GM21723 (cell line): ENCODE measurements around the gene POLQ.
A peak's percentile ranks its signal among the peaks of the same experiment; 100 is the strongest.
"Not testable (repeated sequence)": the region's sequence is repeated elsewhere in the genome, so short reads cannot be mapped to it uniquely, and the experiment has no call there.

ENCODE experiments used
- ATAC-seq: cut with Tn5 transposase; IDR thresholded peaks from one replicate; pipeline ENCODE4 v1.9.1; 2021; ENCODE audit warnings: mild to moderate bottlenecking, moderate library complexity; ENCODE audit not compliant: unreplicated experiment

Gene POLQ

GRCh38 chr3:121545574-121546455 is at the start of gene POLQ:
TSS of gene POLQ (minus strand) at chr3:121545988. CDS start at chr3:121545877, 111 bp downstream.
- ATAC-seq = peak; percentile 76

DNA sequence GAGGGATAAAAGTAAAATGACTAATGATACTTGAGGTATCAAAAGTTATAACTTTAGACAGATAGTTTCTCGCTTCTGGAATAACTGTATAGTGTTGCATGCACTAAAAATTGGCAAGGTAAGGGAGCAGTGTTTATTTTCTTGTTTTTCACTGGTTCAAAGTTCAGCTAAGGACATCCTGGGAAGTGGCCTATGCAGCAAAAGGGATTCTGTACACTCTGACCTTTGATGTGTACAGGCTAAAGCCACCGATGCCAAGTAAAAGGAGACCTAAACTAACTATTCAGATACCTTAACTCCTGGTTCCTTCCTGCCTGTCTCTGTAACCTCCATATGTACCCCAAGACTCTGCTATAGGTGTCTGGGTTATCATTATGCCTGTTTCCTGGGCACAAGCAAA is 49.1 kb upstream of the POLQ start:
- no peak for ATAC-seq

- ATAC-seq = not testable (repeated sequence)
Observed at GRCh38 chr3:121593806-121594205, 48.0 kb upstream of the POLQ start.

DNA sequence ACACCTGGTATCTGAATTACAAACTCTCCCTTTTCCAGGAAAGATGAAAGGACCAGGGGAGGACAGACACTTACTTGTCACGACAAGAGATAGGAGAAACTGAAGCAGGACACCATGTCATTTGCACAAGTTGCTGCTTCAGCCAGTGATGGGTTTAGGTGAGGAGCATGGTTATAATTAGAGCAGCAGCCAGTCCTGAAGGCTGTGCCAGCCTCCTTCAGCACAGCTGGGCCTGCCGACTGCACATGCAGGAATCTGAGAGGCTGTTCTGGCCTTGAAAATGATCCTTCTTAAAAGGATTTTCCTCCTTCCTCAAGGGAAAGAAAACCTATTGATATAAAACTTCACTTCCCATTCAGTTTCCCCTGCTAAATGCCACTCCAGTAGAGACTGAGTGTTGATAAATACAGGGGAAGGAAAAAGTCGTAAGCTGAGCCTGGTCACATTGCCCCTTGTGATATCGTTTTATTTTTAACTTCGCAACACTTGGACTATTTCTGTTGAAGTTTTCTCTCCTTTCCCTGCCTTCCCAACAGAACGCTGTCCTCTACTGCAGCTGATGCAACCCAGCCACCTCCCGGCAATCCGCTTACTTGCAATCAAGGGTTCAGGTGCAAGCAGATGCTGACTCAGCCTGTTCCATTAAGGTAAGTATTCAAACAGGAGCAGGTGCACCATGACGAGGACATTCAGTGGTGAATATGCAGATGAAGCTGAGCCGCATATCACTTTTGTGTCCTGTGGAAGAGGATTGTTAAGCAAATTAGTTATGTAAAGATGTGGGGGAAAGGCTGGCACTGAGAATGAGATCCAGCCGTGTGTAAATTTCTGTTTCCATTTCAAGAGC is 47.3 kb upstream of the POLQ start, which contains the start of gene FBXO40:
FBXO40 (plus strand) TSS at position 524 of the 847 bp plus-strand sequence. CDS start 27,197 bp downstream, outside the sequence.
- ATAC-seq = no peak

GRCh38 chr3:121584418-121584817 is 38.6 kb upstream of the POLQ start:
- ATAC-seq = no peak

GRCh38 chr3:121581691-121582090 is 35.9 kb upstream of the POLQ start:
- ATAC-seq = no peak

DNA sequence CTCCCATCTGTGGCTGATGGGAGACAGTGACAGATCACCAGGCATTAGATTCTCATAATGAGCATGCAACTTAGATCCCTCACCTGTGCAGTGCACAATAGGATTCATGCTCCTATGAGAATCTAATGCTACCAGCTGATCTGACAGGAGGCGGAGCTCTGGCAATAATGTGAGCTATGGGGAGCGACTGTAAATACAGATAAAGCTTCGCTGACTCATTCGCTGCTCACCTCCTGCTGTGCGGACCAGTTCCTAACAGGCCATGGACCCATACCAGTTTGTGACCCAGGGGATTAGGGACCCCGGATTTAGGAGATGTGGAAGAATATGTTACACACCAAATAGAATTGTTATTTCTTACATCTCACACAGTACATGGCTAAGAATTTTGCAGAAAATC is 28.7 kb upstream of the POLQ start:
- no peak for ATAC-seq

DNA sequence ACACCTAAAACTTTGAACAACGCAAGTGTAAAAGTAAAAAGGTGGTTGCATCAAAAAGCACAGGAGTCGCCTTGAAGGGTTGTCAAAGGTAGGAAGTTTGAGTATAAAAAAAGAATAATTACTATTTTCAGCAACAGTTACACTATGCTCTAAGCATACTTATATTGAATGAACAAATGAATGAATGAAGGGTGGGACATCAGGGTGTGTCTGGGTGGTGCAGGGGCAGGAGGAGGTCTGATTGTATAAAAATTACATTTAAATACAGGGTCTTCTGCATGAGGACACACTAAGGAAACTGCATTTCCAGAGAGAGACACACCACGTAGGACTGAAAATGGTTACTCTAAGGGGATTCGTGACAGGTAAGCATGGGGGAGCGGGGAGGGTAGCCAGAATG is 21.9 kb upstream of the POLQ start, which contains the start of gene ARGFX:
ARGFX (plus strand) TSS at position 301 of the 400 bp plus-strand sequence. CDS start 2,765 bp downstream, outside the sequence.
- ATAC-seq = no peak

GRCh38 chr3:121566773-121567172 is 21.0 kb upstream of the POLQ start:
- ATAC-seq = no peak

DNA sequence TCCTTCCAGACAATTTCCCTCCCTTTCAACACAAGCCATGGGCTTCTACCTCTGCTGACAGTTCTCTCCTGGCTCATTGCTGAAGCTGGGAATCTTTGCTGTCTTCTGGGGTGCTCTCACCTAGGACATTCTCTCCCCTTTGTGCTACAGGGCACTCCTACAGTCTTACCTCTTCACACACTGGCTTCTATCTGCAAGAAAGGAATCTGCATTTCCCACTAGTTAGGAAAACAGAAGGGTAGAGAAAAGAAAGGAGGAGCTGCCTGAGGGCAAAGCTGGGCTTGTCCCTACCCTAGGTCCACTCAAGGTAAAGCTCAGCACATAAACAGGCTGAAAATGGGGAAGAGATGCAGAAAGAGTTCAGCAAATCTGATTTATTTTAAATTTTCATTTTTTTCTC is 16.4 kb upstream of the POLQ start:
- ATAC-seq = no peak

DNA sequence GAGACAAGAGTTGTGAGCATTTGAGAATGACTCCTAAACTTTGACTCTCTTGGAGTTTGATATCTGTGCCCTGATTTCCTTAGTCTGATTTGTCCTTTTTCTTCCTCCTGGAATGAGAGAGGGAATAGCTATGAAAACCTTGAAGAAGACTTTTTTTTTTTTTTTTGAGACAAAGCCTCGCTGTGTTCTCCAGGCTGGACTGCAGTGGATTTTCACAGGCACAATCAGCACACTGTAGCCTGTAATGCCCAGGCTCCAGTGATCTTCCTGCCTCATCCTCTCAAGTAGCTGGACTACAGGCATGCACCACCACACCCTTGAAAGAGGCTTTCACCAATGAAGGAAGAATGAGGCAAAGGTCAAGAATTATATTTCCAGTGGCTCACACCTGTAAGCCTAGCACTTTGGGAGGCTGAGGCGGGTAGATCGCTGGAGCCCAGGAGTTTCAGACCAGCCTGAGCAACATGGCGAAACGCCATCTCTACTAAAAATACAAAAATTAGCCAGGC is 11.7 kb upstream of the POLQ start:
- ATAC-seq = no peak

DNA sequence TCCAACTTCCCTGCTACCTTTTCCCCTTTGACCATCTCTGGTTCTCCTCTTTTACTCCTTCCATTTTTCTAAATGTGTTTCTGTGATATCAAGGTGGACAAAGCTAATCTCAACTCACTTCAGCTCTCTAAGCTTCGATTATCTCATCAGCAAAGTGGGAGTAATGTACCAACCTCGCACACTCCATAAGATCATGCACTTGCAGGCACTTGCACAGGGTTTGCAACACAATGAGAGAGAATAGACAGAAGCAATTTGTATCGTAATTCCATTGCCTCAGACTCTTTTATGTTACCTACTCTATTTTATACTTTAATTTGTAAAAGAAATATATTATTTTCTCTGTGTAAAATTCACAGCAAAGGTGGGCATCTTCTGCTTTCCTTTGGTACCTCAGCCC is 7.0 kb upstream of the POLQ start:
- ATAC-seq = no peak

DNA sequence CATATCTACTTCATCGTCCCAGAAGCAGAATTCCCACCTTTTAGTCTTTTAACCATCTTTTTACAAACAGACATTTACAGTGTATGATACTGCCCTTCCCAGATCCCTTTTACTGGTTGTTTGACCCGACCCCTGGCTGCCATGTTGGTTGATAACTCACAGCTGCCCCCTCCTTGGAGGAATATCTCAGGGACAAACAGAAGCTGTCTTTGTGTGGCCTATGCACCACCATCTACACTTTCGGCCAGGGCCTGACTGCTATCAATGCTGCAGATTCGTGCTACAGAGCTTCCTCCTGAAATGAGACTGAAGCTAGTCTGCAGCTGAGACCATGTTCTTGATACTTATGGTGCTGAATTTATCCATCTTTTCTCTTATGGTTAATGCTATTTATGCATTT is 6.6 kb upstream of the POLQ start:
- no peak for ATAC-seq

- ATAC-seq = no peak
Observed at GRCh38 chr3:121545049-121545573, 677 bp downstream of the POLQ start.

DNA sequence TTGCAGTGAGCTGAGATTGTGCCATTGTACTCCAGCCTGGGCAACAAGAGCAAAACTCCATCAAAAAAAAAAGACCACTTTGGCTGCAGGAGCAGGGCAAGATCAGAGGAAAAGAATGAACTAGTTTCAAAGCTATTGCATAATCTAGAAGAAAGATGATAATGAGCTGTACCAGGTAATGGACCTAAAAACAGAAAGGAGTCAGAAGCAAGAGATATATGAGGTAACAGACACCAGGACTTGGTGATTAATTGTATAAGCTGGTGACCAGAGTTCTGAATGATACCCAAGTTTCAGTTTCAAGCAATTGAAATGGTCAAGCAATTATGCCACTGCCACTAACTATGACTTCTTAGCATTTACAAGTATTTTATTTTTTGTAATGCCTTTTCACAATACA is 2.9 kb downstream of the POLQ start:
- no peak for ATAC-seq

DNA sequence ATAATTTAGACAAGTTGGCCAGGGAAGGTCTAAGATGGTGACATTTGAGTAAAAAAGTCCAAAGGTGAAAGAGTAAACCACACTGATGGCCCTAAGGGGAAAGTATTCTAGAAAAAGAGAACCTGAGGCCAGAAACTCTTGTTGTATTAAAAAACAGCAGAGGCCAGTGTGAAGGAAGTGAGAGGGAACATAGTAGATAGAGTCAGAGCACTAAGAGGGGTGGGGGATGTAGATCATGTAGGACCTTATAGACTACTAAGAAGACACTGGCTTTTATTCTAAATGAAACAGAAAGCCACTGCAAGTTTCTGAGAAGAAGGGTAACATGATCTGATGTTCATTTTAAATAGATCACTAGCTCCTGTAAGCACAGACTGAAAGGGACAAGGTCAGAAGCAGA is 14.5 kb downstream of the POLQ start:
- ATAC-seq = no peak

DNA sequence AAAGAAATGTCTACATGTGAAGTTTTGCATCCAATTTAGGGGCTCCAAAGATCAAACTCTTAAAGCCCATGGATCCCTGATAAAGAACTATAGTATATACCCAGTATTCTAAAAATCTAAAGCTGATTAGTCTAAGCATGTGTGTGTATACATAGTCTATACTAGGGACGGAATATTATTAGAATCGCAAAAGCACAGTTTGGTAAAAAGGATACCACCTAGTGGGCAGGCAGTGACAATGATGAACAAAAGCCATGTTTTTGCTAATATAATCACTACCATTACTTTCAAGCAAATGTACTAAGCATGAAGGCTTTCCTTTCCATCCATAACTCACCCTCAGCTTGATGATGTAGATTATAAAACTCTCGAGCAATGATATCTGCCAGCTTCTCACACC is 16.5 kb downstream of the POLQ start:
- no peak for ATAC-seq

DNA sequence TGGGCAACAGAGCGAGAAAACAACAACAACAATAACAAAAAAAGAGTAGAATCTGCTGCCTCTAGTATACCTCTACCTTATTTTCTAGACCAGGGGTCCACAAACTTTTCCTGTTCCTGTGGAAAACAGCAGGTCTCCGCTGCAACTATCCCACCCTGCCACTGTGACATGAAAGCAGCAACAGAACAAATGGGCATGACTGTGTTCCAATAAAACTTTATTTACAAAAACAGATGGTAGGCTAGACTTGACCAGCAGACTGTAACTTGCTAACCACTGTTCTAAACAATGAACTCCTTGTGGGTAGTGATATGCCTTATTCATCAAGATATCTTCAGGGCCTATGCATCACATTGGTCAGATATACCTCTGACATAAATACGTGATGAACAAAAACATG is 25.3 kb downstream of the POLQ start:
- no peak for ATAC-seq

- no peak for ATAC-seq
Observed at GRCh38 chr3:121517953-121518655, 27.7 kb downstream of the POLQ start.

GRCh38 chr3:121515862-121516261 is 29.9 kb downstream of the POLQ start:
- ATAC-seq = no peak

- no peak for ATAC-seq
Observed at GRCh38 chr3:121515313-121515712, 30.5 kb downstream of the POLQ start.
